ENCODE data around the gene ZBTB21.

GRCh38 chr21:42026082-42026435 lies 15.9 kb upstream of the ZBTB21 start:
- no peak for TF ChIP-seq CTCF (conservative IDR thresholded peaks at IDR 0.05; ENCODE audit: low read depth in 2 of 2)
- no peak for TF ChIP-seq EZH2 (IDR thresholded peaks at IDR 0.05; ENCODE audit: low read depth, unreplicated experiment)
- TF ChIP-seq ETS1 (IDR thresholded peaks at IDR 0.05): no peak
- no peak for TF ChIP-seq CREB1 (CRISPR knock-in tag; IDR thresholded peaks at IDR 0.05; ENCODE audit: low read depth)
- TF ChIP-seq POLR2AphosphoS5 (IDR thresholded peaks at IDR 0.05; ENCODE audit: low read depth): no peak
- TF ChIP-seq EZH2phosphoT487 (IDR thresholded peaks at IDR 0.05; ENCODE audit: unreplicated experiment): no peak
- no peak for TF ChIP-seq REST (IDR thresholded peaks at IDR 0.05; ENCODE audit: unreplicated experiment)
- no peak for TF ChIP-seq ZNF331 (CRISPR knock-in tag; IDR thresholded peaks at IDR 0.05; ENCODE audit: low read depth)
